ENCODE results near the gene CXADR. TPM values are rescaled to one million over a fixed set of nuclear protein-coding genes. Genes with fewer than 3 reads are reported as not detected.

The CXADR gene
- total and polyA plus RNA-seq, 7 donors: 0.01 to 0.62 (median 0.06) TPM

GRCh38 chr21:17524635-17525034 is 11.8 kb downstream of the CXADR start:
- Histone ChIP-seq H3K36me3 (ENCODE audit: insufficient read depth in 1 of 2, low read depth in 1 of 2) (no peaks in the 10 kb centered on the region), H3K4me3 (no peak overlapping the region), H3K4me1 (no peaks in the 10 kb centered on the region), H3K27ac (no peak overlapping the region), H3K27me3 (ENCODE audit: insufficient read depth in 3 of 3, low read length in 2 of 3) (no peaks in the 10 kb centered on the region), H3K9me3 (no peaks in the 10 kb centered on the region)
- DNase-seq (no peak), ATAC-seq (no peak)
- 89 to 92% (median 91%) methylated on average over 6 of the region's 6 CpGs for WGBS, 3 donors
- TF ChIP-seq, protein P1, sequence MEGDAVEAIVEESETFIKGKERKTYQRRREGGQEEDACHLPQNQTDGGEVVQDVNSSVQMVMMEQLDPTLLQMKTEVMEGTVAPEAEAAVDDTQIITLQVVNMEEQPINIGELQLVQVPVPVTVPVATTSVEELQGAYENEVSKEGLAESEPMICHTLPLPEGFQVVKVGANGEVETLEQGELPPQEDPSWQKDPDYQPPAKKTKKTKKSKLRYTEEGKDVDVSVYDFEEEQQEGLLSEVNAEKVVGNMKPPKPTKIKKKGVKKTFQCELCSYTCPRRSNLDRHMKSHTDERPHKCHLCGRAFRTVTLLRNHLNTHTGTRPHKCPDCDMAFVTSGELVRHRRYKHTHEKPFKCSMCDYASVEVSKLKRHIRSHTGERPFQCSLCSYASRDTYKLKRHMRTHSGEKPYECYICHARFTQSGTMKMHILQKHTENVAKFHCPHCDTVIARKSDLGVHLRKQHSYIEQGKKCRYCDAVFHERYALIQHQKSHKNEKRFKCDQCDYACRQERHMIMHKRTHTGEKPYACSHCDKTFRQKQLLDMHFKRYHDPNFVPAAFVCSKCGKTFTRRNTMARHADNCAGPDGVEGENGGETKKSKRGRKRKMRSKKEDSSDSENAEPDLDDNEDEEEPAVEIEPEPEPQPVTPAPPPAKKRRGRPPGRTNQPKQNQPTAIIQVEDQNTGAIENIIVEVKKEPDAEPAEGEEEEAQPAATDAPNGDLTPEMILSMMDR (IDR thresholded peaks at IDR 0.05): no peak
- intact Hi-C loops (cut with DNase I): no loop called here

DNA sequence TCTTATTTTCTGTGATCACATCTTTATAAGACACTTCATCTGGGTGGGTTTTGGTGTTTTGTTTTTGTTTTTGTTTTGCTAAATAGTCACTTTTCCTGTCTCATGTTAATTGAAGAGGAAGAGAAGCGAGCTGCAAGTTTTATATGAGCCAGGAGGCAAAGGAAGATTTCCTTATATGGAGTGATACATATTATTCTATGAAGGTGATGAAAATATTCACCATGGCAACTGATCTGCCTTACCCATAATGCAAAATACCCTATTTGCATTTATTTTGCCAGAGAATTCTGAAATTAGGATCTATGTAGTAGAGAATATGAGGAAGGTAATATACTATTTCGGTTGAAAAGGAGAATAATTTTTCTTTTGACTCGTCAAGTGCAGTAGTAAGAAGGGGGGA is 13.9 kb downstream of the CXADR start:
- no peak overlapping the region for H3K27ac ChIP-seq
- WGBS, 3 donors: 63 to 69% (median 66%) methylated on average over 3 of the region's 3 CpGs
- no peaks in the 10 kb centered on the region for H3K9me3 ChIP-seq
- H3K36me3 ChIP-seq (ENCODE audit: insufficient read depth in 1 of 2, low read depth in 1 of 2): no peaks in the 10 kb centered on the region
- no peak for DNase-seq
- H3K4me1 ChIP-seq: no peaks in the 10 kb centered on the region
- no peak overlapping the region for H3K4me3 ChIP-seq
- no peaks in the 10 kb centered on the region for H3K27me3 ChIP-seq (ENCODE audit: insufficient read depth in 3 of 3, low read length in 2 of 3)
- TF ChIP-seq, protein P1 (IDR thresholded peaks at IDR 0.05): no peak
- intact Hi-C loops (cut with DNase I): no loop called here
- ATAC-seq: no peak

DNA sequence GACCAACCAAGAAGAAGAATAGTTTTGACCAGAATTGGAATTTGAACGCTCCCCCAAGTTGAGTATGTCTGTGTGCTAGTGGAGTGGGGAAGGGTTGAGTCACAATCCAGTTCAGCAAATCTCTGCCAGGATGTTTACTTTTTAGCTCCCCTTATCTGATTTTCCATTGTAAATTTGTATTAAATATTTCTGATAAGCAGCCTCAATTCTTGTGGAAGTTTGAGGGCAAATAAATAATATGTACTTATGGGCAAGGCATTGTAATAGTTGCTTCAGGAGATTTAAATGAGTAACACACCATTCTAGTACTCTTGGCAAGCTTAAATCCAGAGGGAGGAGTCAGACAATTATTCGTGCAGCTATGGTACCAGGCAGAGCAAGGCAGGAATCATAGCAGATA is 14.4 kb downstream of the CXADR start:
- H3K27me3 ChIP-seq (ENCODE audit: insufficient read depth in 3 of 3, low read length in 2 of 3): no peaks in the 10 kb centered on the region
- ATAC-seq (no peak), DNase-seq (no peak)
- no peaks in the 10 kb centered on the region for H3K36me3 ChIP-seq (ENCODE audit: insufficient read depth in 1 of 2, low read depth in 1 of 2)
- WGBS, 3 donors: 30 to 38% (median 38%) methylated on average over 2 of the region's 2 CpGs
- H3K4me3 ChIP-seq: no peak overlapping the region
- TF ChIP-seq, protein P1 (IDR thresholded peaks at IDR 0.05): no peak
- H3K9me3 ChIP-seq: no peaks in the 10 kb centered on the region
- H3K27ac ChIP-seq: no peak overlapping the region
- H3K4me1 ChIP-seq: no peaks in the 10 kb centered on the region
- intact Hi-C loops (cut with DNase I): no loop called here

- WGBS, 3 donors: 65 to 78% (median 73%) methylated on average over 5 of the region's 5 CpGs
- H3K9me3 ChIP-seq: no peaks in the 10 kb centered on the region
- no peaks in the 10 kb centered on the region for H3K27me3 ChIP-seq (ENCODE audit: insufficient read depth in 3 of 3, low read length in 2 of 3)
- ATAC-seq (no peak), DNase-seq (no peak)
- TF ChIP-seq, protein P1 (IDR thresholded peaks at IDR 0.05): no peak
- no peak overlapping the region for H3K4me3 ChIP-seq
- no peak overlapping the region for H3K27ac ChIP-seq
- H3K36me3 ChIP-seq (ENCODE audit: insufficient read depth in 1 of 2, low read depth in 1 of 2): no peaks in the 10 kb centered on the region
- no peaks in the 10 kb centered on the region for H3K4me1 ChIP-seq
- intact Hi-C loops (cut with DNase I): no loop called here
Measured at GRCh38 chr21:17527711-17528110, 14.9 kb downstream of the CXADR start.

DNA sequence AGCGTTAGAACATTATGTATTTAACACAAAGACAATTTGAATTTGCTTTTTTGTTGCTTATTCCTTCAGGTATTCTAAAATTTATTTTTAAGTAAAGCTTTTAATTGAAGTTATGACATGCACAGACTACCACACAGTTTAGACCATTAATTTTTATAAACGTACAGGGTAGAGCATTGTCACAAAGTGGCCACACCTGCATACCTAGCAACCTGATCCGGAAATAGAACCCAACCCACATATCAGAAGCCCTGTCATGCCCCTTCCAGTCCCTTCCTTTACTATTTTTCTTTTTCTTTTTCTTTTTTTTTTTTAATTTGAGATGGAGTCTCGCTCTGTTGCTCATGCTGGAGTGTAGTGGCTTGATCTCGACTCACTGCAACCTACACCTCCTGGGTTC is 16.8 kb downstream of the CXADR start:
- Histone ChIP-seq H3K27me3 (ENCODE audit: insufficient read depth in 3 of 3, low read length in 2 of 3) (no peaks in the 10 kb centered on the region), H3K4me1 (no peaks in the 10 kb centered on the region), H3K27ac (no peak overlapping the region), H3K4me3 (no peak overlapping the region), H3K9me3 (no peaks in the 10 kb centered on the region), H3K36me3 (ENCODE audit: insufficient read depth in 1 of 2, low read depth in 1 of 2) (no peaks in the 10 kb centered on the region)
- WGBS, 3 donors: 89 to 95% (median 94%) methylated on average over 5 of the region's 5 CpGs
- intact Hi-C loops (cut with DNase I): no loop called here
- no peak for DNase-seq
- TF ChIP-seq, protein P1 (IDR thresholded peaks at IDR 0.05): no peak
- ATAC-seq: no peak
